OCI-LY7 (cell line): ENCODE results near the gene GOT2.

Source experiments
- CTCF ChIP-seq: fragments of 200-600 bp; sonication (generic); conservative IDR thresholded peaks from 2 replicates; pipeline ENCODE4 v1.5.1; 2014; ENCODE audit warnings: mild to moderate bottlenecking, antibody characterized with exemption, low read length, moderate library complexity, mixed read lengths
- EZH2phosphoT487 ChIP-seq: fragments of 200-600 bp; sonication (generic); IDR thresholded peaks from 2 replicates; pipeline ENCODE4 v1.6.1; 2018; ENCODE audit warnings: low read depth, borderline replicate concordance, mild to moderate bottlenecking, mixed run types, antibody characterized with exemption, low read length, moderate library complexity, mixed read lengths

- no peak for TF ChIP-seq CTCF
- TF ChIP-seq EZH2phosphoT487 = no peak
Measured at GRCh38 chr16:58678269-58678668, 55.8 kb downstream of the GOT2 start.
